Prostate gland (tissue), 2 donors: Measurements from ENCODE around the gene LSM6. TPM values are rescaled to one million over a fixed set of nuclear protein-coding genes. Genes with fewer than 3 reads are reported as not detected.

Source experiments
- DNase-seq: peaks from one replicate; pipeline ENCODE4 v3.0.0-alpha.2; 2019; ENCODE audit warnings: low spot score
- H3K27ac ChIP-seq, 2 donors: fragments of 200-600 bp; sonication (generic); 2 replicates each; pipeline ENCODE4 v1.5.1; 2017 to 2019
- H3K27me3 ChIP-seq: fragments of 200-600 bp; sonication (generic); replicated peaks from 2 replicates; pipeline ENCODE4 v1.5.1; 2019; ENCODE audit not compliant: insufficient read depth
- H3K36me3 ChIP-seq, 2 donors: fragments of 200-600 bp; sonication (generic); 1 replicate in 1 of 2; 2 replicates in 1 of 2; pipeline versions ENCODE4 v1.5.1 to v1.8.1; 2017 to 2019
- H3K4me1 ChIP-seq: fragments of 200-600 bp; sonication (generic); replicated peaks from 2 replicates; pipeline ENCODE4 v1.5.1; 2019
- H3K4me3 ChIP-seq, 2 donors: fragments of 200-600 bp; sonication (generic); 2 replicates each; pipeline ENCODE4 v1.5.1; 2017 to 2019
- H3K9me3 ChIP-seq: fragments of 200-600 bp; sonication (generic); 2 replicates; pipeline ENCODE4 v1.5.1; 2017
- POLR2A ChIP-seq: fragments of 450-650 bp; IDR thresholded peaks from one replicate; pipeline ENCODE4 v1.6.1; 2016; ENCODE audit warnings: antibody characterized with exemption, mild to moderate bottlenecking
- POLR2AphosphoS5 ChIP-seq: sonication (generic); formaldehyde crosslinking; IDR thresholded peaks from one replicate; pipeline ENCODE4 v1.6.1; 2017; ENCODE audit warnings: antibody characterized with exemption
- WGBS: methylation state at CpG from one replicate; pipeline ENCODE4 v1.1.5; 2018; 5-methylcytosine and 5-hydroxymethylcytosine counted together
- intact Hi-C: fragments of 100-400 bp; cut with DNase I; formaldehyde crosslinking; loops from one replicate; pipeline ENCODE4 v1.14.2; 2022
- total RNA-seq, 2 donors: library from RNA; depleted of rRNA; stranded (reverse); fragments of >200 nt; gene quantifications; one replicate each; pipeline ENCODE4 v1.1.0, GENCODE V29; 2016
- TF ChIP-seq, protein P1 (sequence below), 4 experiments: fragments of 200-600 bp in 2 of 4; fragments of 450-650 bp in 2 of 4; sonication (generic) in 2 of 4; IDR thresholded peaks; 1 replicate in 3 of 4; 2 replicates in 1 of 4; pipeline ENCODE4 v1.5.1; 2016 to 2019; ENCODE audit warnings: antibody characterized with exemption in 4 of 4, mild to moderate bottlenecking in 2 of 4, moderate library complexity in 2 of 4

The LSM6 gene
- total RNA-seq, 2 donors from 2014 or later: 30.2 to 93.8 TPM

DNA sequence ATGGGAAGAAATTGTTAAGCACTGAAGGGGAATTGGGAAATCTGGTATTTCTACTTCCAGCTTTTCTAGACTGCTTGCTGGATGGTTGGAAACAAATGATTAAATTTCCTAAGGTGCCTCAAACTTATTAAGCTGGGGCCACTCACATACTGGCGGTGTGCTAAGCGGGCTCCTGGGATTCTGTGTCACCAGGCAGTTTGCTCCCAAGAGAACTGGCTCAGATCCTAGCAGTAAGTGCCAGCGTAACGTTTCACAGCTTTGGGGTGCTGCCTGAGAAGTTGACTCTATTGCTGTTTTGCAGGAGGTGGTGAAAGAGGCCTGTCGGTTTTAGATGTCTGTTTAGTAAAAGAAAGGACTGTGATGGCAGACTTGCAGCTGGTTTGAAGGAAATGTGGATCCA lies 31.9 kb downstream of the LSM6 start:
- H3K4me1 ChIP-seq: no peaks in the 10 kb centered on the region
- H3K36me3 ChIP-seq: no peaks in the 10 kb centered on the region
- H3K27me3 ChIP-seq: no peaks in the 10 kb centered on the region
- no peaks in the 10 kb centered on the region for H3K9me3 ChIP-seq
- H3K27ac ChIP-seq: no peak overlapping the region
- no peak overlapping the region for H3K4me3 ChIP-seq
- 69% methylated on average over 5 of the region's 5 CpGs for WGBS
- TF ChIP-seq POLR2A (no peak), POLR2AphosphoS5 (no peak)
- TF ChIP-seq, protein P1, sequence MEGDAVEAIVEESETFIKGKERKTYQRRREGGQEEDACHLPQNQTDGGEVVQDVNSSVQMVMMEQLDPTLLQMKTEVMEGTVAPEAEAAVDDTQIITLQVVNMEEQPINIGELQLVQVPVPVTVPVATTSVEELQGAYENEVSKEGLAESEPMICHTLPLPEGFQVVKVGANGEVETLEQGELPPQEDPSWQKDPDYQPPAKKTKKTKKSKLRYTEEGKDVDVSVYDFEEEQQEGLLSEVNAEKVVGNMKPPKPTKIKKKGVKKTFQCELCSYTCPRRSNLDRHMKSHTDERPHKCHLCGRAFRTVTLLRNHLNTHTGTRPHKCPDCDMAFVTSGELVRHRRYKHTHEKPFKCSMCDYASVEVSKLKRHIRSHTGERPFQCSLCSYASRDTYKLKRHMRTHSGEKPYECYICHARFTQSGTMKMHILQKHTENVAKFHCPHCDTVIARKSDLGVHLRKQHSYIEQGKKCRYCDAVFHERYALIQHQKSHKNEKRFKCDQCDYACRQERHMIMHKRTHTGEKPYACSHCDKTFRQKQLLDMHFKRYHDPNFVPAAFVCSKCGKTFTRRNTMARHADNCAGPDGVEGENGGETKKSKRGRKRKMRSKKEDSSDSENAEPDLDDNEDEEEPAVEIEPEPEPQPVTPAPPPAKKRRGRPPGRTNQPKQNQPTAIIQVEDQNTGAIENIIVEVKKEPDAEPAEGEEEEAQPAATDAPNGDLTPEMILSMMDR (IDR thresholded peaks at IDR 0.05): no peak
- intact Hi-C loops: no loop called here
- DNase-seq: no peak

DNA sequence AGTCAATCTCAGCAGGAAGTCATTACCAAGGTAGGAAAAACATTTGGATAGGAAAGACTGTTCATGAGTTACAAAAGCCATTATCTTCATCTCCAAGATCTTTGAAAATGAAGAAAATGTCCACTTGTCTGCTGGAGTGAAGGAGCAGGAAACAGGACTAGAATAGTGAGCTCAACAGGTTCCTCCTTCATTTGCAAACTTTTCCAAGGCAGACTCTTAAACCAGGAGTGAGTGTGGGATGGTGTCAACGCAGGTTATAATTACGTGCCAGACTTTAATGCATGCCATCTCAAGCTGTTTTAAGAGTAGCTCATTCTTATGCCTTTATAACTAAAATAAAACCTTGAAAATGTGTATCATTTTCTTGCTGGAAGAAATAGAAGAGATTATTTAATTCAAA lies 35.4 kb downstream of the LSM6 start:
- H3K9me3 ChIP-seq: no peaks in the 10 kb centered on the region
- no peaks in the 10 kb centered on the region for H3K27me3 ChIP-seq
- intact Hi-C loops: no loop called here
- DNase-seq: no peak
- TF ChIP-seq, protein P1 (IDR thresholded peaks at IDR 0.05): no peak
- TF ChIP-seq POLR2AphosphoS5 (no peak), POLR2A (no peak)
- no peaks in the 10 kb centered on the region for H3K4me1 ChIP-seq
- 47% methylated on average over 2 of the region's 2 CpGs for WGBS
- H3K27ac ChIP-seq: no peak overlapping the region
- no peaks in the 10 kb centered on the region for H3K36me3 ChIP-seq
- no peak overlapping the region for H3K4me3 ChIP-seq

DNA sequence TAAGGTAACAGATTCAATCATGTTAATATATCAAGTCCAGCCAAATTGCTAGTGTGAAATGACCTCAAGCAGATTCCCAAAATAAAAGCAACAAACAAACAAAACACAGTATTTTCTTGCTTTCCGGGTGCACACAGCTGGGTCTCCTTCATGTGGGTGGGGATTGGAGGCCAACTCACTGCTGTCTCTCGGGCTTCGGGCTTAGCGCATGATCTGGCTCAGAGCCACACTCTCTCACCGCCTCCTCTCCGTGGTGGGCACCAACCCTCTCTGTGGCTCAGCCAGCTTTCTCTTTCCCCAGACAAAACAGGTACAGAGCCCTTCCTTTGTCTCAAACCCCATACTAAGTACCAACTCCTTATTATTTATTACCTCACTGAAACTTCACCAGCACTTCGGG lies 35.9 kb downstream of the LSM6 start:
- no peaks in the 10 kb centered on the region for H3K36me3 ChIP-seq
- intact Hi-C loops: no loop called here
- H3K27me3 ChIP-seq: no peaks in the 10 kb centered on the region
- 71% methylated on average over 7 of the region's 7 CpGs for WGBS
- no peak overlapping the region for H3K4me3 ChIP-seq
- H3K27ac ChIP-seq: no peak overlapping the region
- TF ChIP-seq, protein P1 (IDR thresholded peaks at IDR 0.05): no peak
- no peak for TF ChIP-seq POLR2AphosphoS5
- no peak for TF ChIP-seq POLR2A
- no peaks in the 10 kb centered on the region for H3K4me1 ChIP-seq
- no peaks in the 10 kb centered on the region for H3K9me3 ChIP-seq
- DNase-seq: no peak

DNA sequence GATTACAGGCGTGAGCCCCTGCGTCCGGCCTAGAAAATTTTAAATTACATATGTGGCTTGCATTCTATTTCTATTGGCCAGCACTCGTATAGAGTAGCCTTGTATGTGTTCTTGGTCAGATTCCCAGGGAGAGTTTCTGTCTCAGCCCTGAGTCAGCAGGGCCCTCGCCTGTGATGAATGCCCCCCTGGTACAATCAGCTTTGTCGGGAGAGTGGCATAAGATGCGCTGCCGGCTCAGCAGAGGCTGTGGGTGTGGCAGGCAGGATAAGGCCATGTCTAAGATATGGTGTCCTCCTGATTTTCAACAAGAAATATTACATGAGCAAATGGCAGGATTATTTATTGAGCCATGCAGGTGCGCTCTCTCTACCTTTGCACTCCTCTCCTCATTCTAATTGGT lies 37.3 kb downstream of the LSM6 start:
- TF ChIP-seq POLR2A (no peak), POLR2AphosphoS5 (no peak)
- TF ChIP-seq, protein P1 (IDR thresholded peaks at IDR 0.05): no peak
- Histone ChIP-seq H3K27me3 (no peaks in the 10 kb centered on the region), H3K36me3 (no peaks in the 10 kb centered on the region), H3K27ac (no peak overlapping the region), H3K9me3 (no peaks in the 10 kb centered on the region), H3K4me1 (no peaks in the 10 kb centered on the region), H3K4me3 (no peak overlapping the region)
- intact Hi-C loops: no loop called here
- WGBS: 89% methylated on average over 9 of the region's 9 CpGs
- DNase-seq: no peak

- Histone ChIP-seq H3K27me3 (no peaks in the 10 kb centered on the region), H3K36me3 (no peaks in the 10 kb centered on the region), H3K27ac (no peak within 1 kb of the TSS), H3K9me3 (no peaks in the 10 kb centered on the region), H3K4me3 (no peak within 1 kb of the TSS), H3K4me1 (no peaks in the 10 kb centered on the region)
- TF ChIP-seq POLR2A: no peak
- no peak for TF ChIP-seq POLR2AphosphoS5
- TF ChIP-seq, protein P1 (IDR thresholded peaks at IDR 0.05): no peak
- WGBS: 65% methylated on average over 5 of the region's 5 CpGs
- DNase-seq: no peak
- intact Hi-C loops: no loop called here
These were observed 38.7 kb downstream of the LSM6 start, which contains the start of gene REELD1 for GRCh38 chr4:146214238-146214637. TSS of gene REELD1 (plus strand) at chr4:146214538. CDS start at chr4:146216953, 2,415 bp downstream.
